GM18508 (cell line): ENCODE measurements around the gene KRT71.
"Not testable (repeated sequence)": the region's sequence is repeated elsewhere in the genome, so short reads cannot be mapped to it uniquely, and the experiment has no call there.

Experiments used
- ATAC-seq: cut with Tn5 transposase; IDR thresholded peaks from one replicate; pipeline ENCODE4 v1.9.1; 2021; ENCODE audit warnings: moderate number of reproducible peaks; ENCODE audit not compliant: insufficient read depth, unreplicated experiment

The KRT71 gene

GRCh38 chr12:52502877-52503276, 50.1 kb downstream of the KRT71 start:
- ATAC-seq = no peak

GRCh38 chr12:52501490-52501889, 51.5 kb downstream of the KRT71 start:
- no peak for ATAC-seq

DNA sequence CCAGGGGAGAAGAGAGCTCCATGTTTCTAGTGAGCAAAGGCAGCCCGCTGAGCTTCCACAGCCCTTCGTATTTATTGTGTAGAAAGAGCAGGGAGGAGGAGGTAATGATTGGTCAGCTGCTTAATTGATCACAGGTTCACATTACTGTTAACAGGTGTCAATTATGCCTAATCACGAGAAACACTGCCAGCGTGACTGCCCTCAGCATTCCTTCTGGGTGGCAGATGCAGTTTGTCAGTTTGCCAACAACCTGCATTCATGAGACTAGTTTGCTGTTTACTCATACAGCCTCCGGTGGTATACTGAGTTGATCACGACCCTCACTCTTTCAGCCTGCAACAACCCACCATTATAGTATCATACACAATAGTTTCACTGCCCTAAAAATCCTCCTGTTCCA, 52.4 kb downstream of the KRT71 start:
- not testable (repeated sequence) for ATAC-seq

DNA sequence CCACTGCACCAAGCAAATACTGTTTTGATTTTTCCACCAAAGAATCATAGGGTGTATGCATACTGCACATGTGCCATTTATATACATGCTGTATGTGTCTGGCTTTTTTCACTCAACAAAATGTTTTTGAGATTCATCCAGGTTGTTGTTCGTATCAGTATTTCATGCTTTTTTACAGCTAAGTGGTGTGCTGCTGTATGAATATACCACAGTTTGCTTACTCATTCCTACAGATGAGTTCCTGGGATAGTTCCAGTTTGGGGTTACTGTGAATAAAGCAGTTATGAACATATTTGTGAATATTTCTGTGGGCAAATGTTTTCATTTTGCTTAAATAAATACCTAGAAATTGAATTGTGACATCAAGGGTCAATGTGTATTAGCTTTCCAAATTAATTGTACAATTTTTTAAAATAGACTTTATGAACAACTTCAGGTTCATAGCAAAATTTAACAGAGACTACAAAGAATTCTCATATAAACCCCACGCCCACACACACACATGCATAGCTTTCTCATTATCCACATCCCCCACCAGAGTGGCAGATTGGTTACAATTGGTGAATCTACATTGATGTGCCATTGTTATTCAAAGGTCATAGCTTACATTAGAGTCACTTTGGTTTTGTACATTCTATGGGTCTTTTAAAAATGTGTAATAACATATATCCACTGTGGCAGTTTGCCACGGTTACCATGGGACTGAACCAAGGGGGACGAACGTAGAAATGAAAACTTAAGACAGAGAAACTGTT, 53.0 kb downstream of the KRT71 start:
- ATAC-seq = no peak

DNA sequence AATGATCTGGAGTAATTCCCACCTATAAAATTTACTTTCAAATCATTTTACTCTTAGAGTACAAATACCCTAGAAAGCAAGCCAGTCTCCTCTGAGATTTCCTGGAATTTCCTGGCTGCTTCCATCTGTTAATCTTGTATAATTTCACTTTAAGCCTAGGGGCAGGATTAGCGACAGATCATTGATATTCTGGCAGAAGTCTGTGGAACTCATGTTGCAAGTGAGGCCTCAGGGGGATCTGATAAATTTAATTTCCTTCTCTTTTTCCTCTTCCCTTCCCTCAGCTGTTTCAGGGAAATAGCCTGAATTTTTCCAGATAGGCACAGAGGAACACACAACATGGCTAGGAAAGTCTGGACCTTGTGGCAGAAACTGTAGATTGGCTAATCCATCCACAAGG, 54.0 kb downstream of the KRT71 start:
- no peak for ATAC-seq

DNA sequence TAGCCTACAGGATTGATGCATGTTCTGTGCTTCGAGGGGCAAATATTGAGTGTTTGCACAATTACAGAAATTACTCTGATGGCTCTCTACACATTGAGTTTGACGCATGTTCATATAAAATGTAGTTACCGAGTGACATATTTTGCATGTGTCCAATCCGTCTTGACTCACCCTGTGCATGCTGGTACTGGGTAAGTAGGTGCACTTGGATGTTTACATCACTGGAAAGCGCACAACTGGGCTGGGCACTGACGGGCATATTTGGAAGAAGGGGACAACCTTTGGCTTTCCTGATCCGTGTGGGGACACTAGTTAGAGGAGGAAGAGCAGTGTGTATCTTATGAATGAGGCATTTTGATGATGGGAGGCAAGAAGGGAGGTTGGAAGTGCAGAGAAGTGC, 55.0 kb downstream of the KRT71 start:
- no peak for ATAC-seq

- ATAC-seq = no peak
These were observed 56.3 kb downstream of the KRT71 start for GRCh38 chr12:52496590-52497071.

DNA sequence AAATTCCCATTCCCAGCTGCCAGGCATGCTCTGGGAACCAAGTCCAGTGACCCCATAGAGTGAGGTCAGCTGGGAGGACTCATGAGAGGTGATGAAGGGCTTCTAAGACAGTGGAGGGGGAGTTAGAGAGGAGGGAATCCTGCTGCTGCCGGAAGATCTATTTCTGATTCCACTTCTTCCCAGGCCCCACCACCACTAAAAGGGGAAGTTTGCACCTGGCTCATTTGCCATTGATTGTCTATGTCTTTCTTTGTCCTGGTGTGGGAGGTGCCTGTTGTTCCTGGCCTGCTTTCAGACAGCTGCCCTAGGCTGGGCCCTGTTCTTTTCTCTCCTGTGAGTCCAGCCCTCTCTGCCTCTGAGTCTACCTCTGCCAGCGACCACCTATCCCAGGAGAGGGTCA, 56.9 kb downstream of the KRT71 start:
- ATAC-seq = no peak

- ATAC-seq = no peak
These were observed 57.6 kb downstream of the KRT71 start for GRCh38 chr12:52495389-52495788.

DNA sequence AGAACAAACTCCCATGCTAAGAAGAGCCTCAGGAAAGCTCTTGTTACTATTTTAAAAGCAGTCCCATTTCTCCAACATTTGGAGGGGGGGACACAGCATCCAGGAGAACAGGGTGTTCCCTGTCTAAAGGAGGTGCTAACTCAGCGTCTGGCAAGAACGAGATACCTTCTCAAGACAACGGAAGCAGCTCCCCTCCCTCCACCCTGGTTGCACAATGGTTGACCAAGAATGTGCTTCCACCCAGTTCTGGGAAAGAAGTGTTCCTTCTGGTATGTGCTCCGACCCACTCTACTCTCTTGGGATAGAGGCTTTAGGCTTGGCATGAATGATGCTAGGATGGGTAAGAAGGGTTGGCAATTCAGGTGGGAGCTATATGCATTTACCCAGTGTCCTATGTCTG, 58.4 kb downstream of the KRT71 start:
- ATAC-seq = no peak

DNA sequence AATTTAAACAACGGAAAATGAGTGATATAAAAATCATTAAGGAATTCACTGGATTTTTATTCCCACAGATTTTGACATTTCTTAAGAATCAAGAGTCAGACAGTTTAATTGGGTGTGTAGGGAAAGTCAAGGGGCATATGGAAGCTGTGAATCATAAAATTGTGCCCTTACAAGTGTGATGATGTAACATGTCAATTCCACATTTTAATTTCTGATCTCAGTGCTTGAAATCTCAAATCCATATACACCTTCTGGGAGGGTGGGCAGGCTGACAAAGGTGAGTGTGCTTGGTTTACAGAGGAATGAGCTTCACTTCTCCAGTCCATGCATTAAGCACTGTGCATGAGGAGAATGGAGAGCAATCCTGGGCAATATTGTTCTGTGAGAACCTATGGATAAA, 58.8 kb downstream of the KRT71 start:
- ATAC-seq = no peak
